ENCODE measurements around the gene EGLN3. TPM values are rescaled to one million over a fixed set of nuclear protein-coding genes. Genes with fewer than 3 reads are reported as not detected.

The EGLN3 gene
- total RNA-seq, 1 experiment from 2014 or later, result 23.6 TPM

- POLR2A ChIA-PET (ENCODE audit: unreplicated experiment), result no interaction called here
Observed at GRCh38 chr14:33932033-33932432, 18.8 kb downstream of the EGLN3 start.

GRCh38 chr14:33931461-33931860 is 19.4 kb downstream of the EGLN3 start:
- peak overlapping the region; percentile 42 for H3K4me2 ChIP-seq
- H2AFZ ChIP-seq, result no peak overlapping the region
- peak overlapping the region; percentile 61 for H3K27ac ChIP-seq
- H3K79me2 ChIP-seq (ENCODE audit: low read depth), result peaks cover 39% of the 10 kb centered on the region
- peak in 1 of 2 experiments; percentile 56 for DNase-seq
- no peak for TF ChIP-seq EZH2 (IDR thresholded peaks at IDR 0.05; ENCODE audit: low read depth)
- TF ChIP-seq, protein P1, sequence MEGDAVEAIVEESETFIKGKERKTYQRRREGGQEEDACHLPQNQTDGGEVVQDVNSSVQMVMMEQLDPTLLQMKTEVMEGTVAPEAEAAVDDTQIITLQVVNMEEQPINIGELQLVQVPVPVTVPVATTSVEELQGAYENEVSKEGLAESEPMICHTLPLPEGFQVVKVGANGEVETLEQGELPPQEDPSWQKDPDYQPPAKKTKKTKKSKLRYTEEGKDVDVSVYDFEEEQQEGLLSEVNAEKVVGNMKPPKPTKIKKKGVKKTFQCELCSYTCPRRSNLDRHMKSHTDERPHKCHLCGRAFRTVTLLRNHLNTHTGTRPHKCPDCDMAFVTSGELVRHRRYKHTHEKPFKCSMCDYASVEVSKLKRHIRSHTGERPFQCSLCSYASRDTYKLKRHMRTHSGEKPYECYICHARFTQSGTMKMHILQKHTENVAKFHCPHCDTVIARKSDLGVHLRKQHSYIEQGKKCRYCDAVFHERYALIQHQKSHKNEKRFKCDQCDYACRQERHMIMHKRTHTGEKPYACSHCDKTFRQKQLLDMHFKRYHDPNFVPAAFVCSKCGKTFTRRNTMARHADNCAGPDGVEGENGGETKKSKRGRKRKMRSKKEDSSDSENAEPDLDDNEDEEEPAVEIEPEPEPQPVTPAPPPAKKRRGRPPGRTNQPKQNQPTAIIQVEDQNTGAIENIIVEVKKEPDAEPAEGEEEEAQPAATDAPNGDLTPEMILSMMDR (conservative IDR thresholded peaks at IDR 0.05), result no peak
- BruUV-seq (replicated peaks), result no TSS peak
- no peaks in the 10 kb centered on the region for H3K9me2 ChIP-seq (ENCODE audit: insufficient read depth)
- peaks cover 5% of the 10 kb centered on the region; the same call in 1 of the 2 replicates for H3F3A ChIP-seq (ENCODE audit: insufficient read depth, low read depth)
- ChIA-PET POLR2A (ENCODE audit: unreplicated experiment) (no interaction called here), CTCF (no interaction called here)
- H3K4me3 ChIP-seq, result no peak overlapping the region
- no peaks in the 10 kb centered on the region for H3K9me3 ChIP-seq (ENCODE audit: insufficient read depth, low read depth)
- peaks cover 17% of the 10 kb centered on the region for H3K4me1 ChIP-seq (replicated peaks; ENCODE audit: insufficient read depth)
- H3K27me3 ChIP-seq (ENCODE audit: insufficient read depth, low read depth), result no peaks in the 10 kb centered on the region
- H4K20me1 ChIP-seq (ENCODE audit: insufficient read depth), result no peaks in the 10 kb centered on the region
- peaks cover 8% of the 10 kb centered on the region; the same call in 1 of the 2 replicates for H3K36me3 ChIP-seq (ENCODE audit: low read depth)
- intact Hi-C loops (cut with micrococcal nuclease; ENCODE audit: unreplicated experiment), result loop anchor here (10.0 kb wide), 1 partner anchor 293 kb away; no protein-coding TSS in a partner anchor

More at GRCh38 chr14:33932033-33932432, 18.8 kb downstream of the EGLN3 start:
- no peaks in the 10 kb centered on the region for H4K20me1 ChIP-seq (ENCODE audit: insufficient read depth)
- CTCF ChIA-PET, result no interaction called here
- H3K27ac ChIP-seq, result peak overlapping the region; percentile 61
- no peaks in the 10 kb centered on the region for H3K27me3 ChIP-seq (ENCODE audit: insufficient read depth, low read depth)
- H3K36me3 ChIP-seq (ENCODE audit: low read depth), result peaks cover 8% of the 10 kb centered on the region; the same call in 1 of the 2 replicates
- peaks cover 43% of the 10 kb centered on the region for H3K79me2 ChIP-seq (ENCODE audit: low read depth)
- no peaks in the 10 kb centered on the region for H3K9me3 ChIP-seq (ENCODE audit: insufficient read depth, low read depth)
- no peak overlapping the region for H3K4me3 ChIP-seq
- H3K4me2 ChIP-seq, result no peak overlapping the region
- no peak overlapping the region for H2AFZ ChIP-seq
- no peak for TF ChIP-seq EZH2 (IDR thresholded peaks at IDR 0.05; ENCODE audit: low read depth)
- TF ChIP-seq, protein P1 (conservative IDR thresholded peaks at IDR 0.05), result no peak
- DNase-seq, result no peak
- H3F3A ChIP-seq (ENCODE audit: insufficient read depth, low read depth), result peaks cover 5% of the 10 kb centered on the region; the same call in 1 of the 2 replicates
- no TSS peak for BruUV-seq (replicated peaks)
- intact Hi-C loops (cut with micrococcal nuclease; ENCODE audit: unreplicated experiment), result loop anchor here (10.0 kb wide), 1 partner anchor 293 kb away; no protein-coding TSS in a partner anchor
- peaks cover 17% of the 10 kb centered on the region for H3K4me1 ChIP-seq (replicated peaks; ENCODE audit: insufficient read depth)
- H3K9me2 ChIP-seq (ENCODE audit: insufficient read depth), result no peaks in the 10 kb centered on the region

- Histone ChIP-seq H3K27ac (no peak overlapping the region), H2AFZ (no peak overlapping the region), H3K9me2 (ENCODE audit: insufficient read depth) (no peaks in the 10 kb centered on the region), H3F3A (ENCODE audit: insufficient read depth, low read depth) (peaks cover 5% of the 10 kb centered on the region; the same call in 1 of the 2 replicates), H3K4me3 (no peak overlapping the region), H4K20me1 (ENCODE audit: insufficient read depth) (no peaks in the 10 kb centered on the region), H3K36me3 (ENCODE audit: low read depth) (peaks cover 8% of the 10 kb centered on the region; the same call in 1 of the 2 replicates), H3K4me1 (replicated peaks; ENCODE audit: insufficient read depth) (peaks cover 17% of the 10 kb centered on the region), H3K4me2 (no peak overlapping the region), H3K27me3 (ENCODE audit: insufficient read depth, low read depth) (no peaks in the 10 kb centered on the region), H3K79me2 (ENCODE audit: low read depth) (peaks cover 32% of the 10 kb centered on the region), H3K9me3 (ENCODE audit: insufficient read depth, low read depth) (no peaks in the 10 kb centered on the region)
- TF ChIP-seq, protein P1 (conservative IDR thresholded peaks at IDR 0.05), result no peak
- no peak for TF ChIP-seq EZH2 (IDR thresholded peaks at IDR 0.05; ENCODE audit: low read depth)
- no peak for DNase-seq
- intact Hi-C loops (cut with micrococcal nuclease; ENCODE audit: unreplicated experiment), result loop anchor here (10.0 kb wide), 1 partner anchor 294 kb away; no protein-coding TSS in a partner anchor
- POLR2A ChIA-PET (ENCODE audit: unreplicated experiment), result no interaction called here
- CTCF ChIA-PET, result no interaction called here
- BruUV-seq (replicated peaks), result no TSS peak
Observed at GRCh38 chr14:33930439-33930838, 20.4 kb downstream of the EGLN3 start.

Data from PC-9 (cell line).